Neuronal stem cell (in vitro differentiated cells): Measurements from ENCODE around the gene USP2.

ENCODE experiments used
- DNase-seq: peaks from one replicate; pipeline ENCODE4 v3.0.0-alpha.2; 2013; ENCODE audit warnings: low spot score
- H2AFZ ChIP-seq: one replicate; pipeline ENCODE4 v1.6.1; 2013; ENCODE audit warnings: mild to moderate bottlenecking, low read length, inconsistent platforms
- H2AK5ac ChIP-seq: 2 replicates; pipeline ENCODE4 v1.6.1; 2013; ENCODE audit warnings: low read depth, mild to moderate bottlenecking, inconsistent platforms, low read length, moderate library complexity, mixed read lengths
- H2BK120ac ChIP-seq: 2 replicates; pipeline ENCODE4 v1.6.1; 2013; ENCODE audit warnings: low read depth, mild to moderate bottlenecking, inconsistent platforms, low read length, moderate library complexity, mixed read lengths
- H2BK12ac ChIP-seq: one replicate; pipeline ENCODE4 v1.6.1; 2013; ENCODE audit warnings: low read length, inconsistent platforms
- H2BK15ac ChIP-seq: 2 replicates; pipeline ENCODE4 v1.6.1; 2013; ENCODE audit warnings: mild to moderate bottlenecking, low read length, inconsistent platforms, mixed read lengths
- H2BK5ac ChIP-seq: one replicate; pipeline ENCODE4 v1.6.1; 2013; ENCODE audit warnings: inconsistent platforms, mild to moderate bottlenecking, low read length, moderate library complexity
- H3K14ac ChIP-seq: one replicate; pipeline ENCODE4 v1.6.1; 2013; ENCODE audit warnings: low read length, inconsistent platforms
- H3K18ac ChIP-seq: 2 replicates; pipeline ENCODE4 v1.6.1; 2013; ENCODE audit warnings: low read length, inconsistent platforms
- H3K23ac ChIP-seq: 2 replicates; pipeline ENCODE4 v1.6.1; 2013; ENCODE audit warnings: low read depth, mild to moderate bottlenecking, mixed read lengths, low read length, inconsistent platforms; ENCODE audit not compliant: poor library complexity
- H3K27ac ChIP-seq: replicated peaks from 3 replicates; pipeline ENCODE4 v1.5.1; 2013; ENCODE audit warnings: low read length, inconsistent platforms
- H3K27me3 ChIP-seq, 3 experiments: 2 replicates each; pipeline ENCODE4 v1.6.1; 2013; ENCODE audit warnings: low read length in 3 of 3, mild to moderate bottlenecking in 2 of 3, inconsistent platforms in 1 of 3, low read depth in 1 of 3, mixed read lengths in 1 of 3, moderate library complexity in 1 of 3; ENCODE audit not compliant: control insufficient read depth in 3 of 3, insufficient read depth in 3 of 3
- H3K36me3 ChIP-seq, 2 donors: replicated peaks in 1 of 2; 2 replicates each; pipeline ENCODE4 v1.6.1; 2013; ENCODE audit warnings: low read length in 2 of 2; ENCODE audit not compliant: control insufficient read depth in 2 of 2, insufficient read depth in 2 of 2
- H3K4ac ChIP-seq: 2 replicates; pipeline ENCODE4 v1.6.1; 2013; ENCODE audit warnings: inconsistent platforms, mild to moderate bottlenecking, low read length, moderate library complexity
- H3K4me1 ChIP-seq, 2 donors: 1 replicate in 1 of 2; 2 replicates in 1 of 2; pipeline ENCODE4 v1.6.1; 2013; ENCODE audit warnings: low read length in 2 of 2, low read depth in 1 of 2; ENCODE audit not compliant: control insufficient read depth in 2 of 2, insufficient read depth in 1 of 2
- H3K4me2 ChIP-seq: one replicate; pipeline ENCODE4 v1.6.1; 2013; ENCODE audit warnings: mild to moderate bottlenecking, low read length, inconsistent platforms; ENCODE audit not compliant: insufficient read depth, poor library complexity, severe bottlenecking
- H3K4me3 ChIP-seq, 2 donors: 2 replicates each; pipeline ENCODE4 v1.5.1; 2013; ENCODE audit warnings: low read length in 2 of 2, mild to moderate bottlenecking in 2 of 2, inconsistent platforms in 1 of 2, moderate library complexity in 1 of 2
- H3K79me1 ChIP-seq: one replicate; pipeline ENCODE4 v1.6.1; 2013; ENCODE audit warnings: low read depth, mild to moderate bottlenecking, inconsistent platforms, low read length, moderate library complexity
- H3K9ac ChIP-seq: one replicate; pipeline ENCODE4 v1.6.1; 2013; ENCODE audit warnings: mild to moderate bottlenecking, low read depth, low read length, inconsistent platforms; ENCODE audit not compliant: poor library complexity
- H3K9me3 ChIP-seq, 2 donors: replicated peaks in 1 of 2; 2 replicates each; pipeline versions ENCODE3 to v1.6.1; 2013; ENCODE audit warnings: low read length in 2 of 2, mild to moderate bottlenecking in 2 of 2, inconsistent platforms in 1 of 2, low read depth in 1 of 2, mixed read lengths in 1 of 2, moderate library complexity in 1 of 2; ENCODE audit not compliant: control insufficient read depth in 2 of 2, insufficient read depth in 1 of 2
- H4K8ac ChIP-seq: one replicate; pipeline ENCODE4 v1.6.1; 2013; ENCODE audit warnings: low read depth, mild to moderate bottlenecking, inconsistent platforms, low read length, moderate library complexity
- H4K91ac ChIP-seq: one replicate; pipeline ENCODE4 v1.6.1; 2013; ENCODE audit warnings: low read length, low read depth, mild to moderate bottlenecking, inconsistent platforms; ENCODE audit not compliant: poor library complexity
- WGBS, 2 donors: extraction: QIAGEN DNeasy Blood & Tissue Kit; methylation state at CpG; one replicate each; pipeline ENCODE4 v1.1.7; 2013; ENCODE audit warnings: missing lambda C conversion rate in 2 of 2, mixed read lengths in 1 of 2; ENCODE audit not compliant: insufficient read length in 2 of 2, insufficient replicate concordance in 1 of 2; ENCODE audit errors: extremely low coverage in 2 of 2; 5-methylcytosine and 5-hydroxymethylcytosine counted together

The USP2 gene

DNA sequence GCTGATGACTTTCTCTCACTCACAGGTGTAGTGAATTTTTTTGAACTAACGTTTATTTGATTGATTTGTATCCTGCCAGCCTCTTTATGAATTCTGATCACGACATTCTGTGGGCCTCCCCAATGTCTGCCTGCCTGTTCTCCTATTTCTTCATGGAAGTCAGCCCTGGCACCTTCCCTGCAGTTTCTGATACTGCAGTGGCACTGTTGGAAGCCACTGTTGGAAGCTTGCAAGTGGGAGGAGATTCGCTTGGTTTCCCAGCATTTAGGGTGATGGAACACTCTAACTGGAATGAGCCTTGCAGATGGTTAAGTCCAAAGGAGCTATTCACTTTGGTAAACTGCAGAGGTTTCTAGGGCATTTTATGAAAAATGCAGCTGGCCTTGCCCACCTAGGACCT lies 42.8 kb upstream of the USP2 start:
- no CpG with 5 or more reads among the region's 3 CpGs for WGBS, 2 donors

GRCh38 chr11:119423509-119424254 lies 42.2 kb upstream of the USP2 start:
- H3K4me3 ChIP-seq = peak overlapping the region; percentile 41 to 65
- H3K36me3 ChIP-seq = peaks cover 10 to 16% of the 10 kb centered on the region in 2 donors
- H3K79me1 ChIP-seq = peaks cover 8% of the 10 kb centered on the region
- no peak overlapping the region for H2BK120ac ChIP-seq
- H3K9me3 ChIP-seq = peaks cover 0 to 2% of the 10 kb centered on the region in 2 donors
- no peak overlapping the region for H4K91ac ChIP-seq
- H3K4me1 ChIP-seq = peaks cover 14 to 15% of the 10 kb centered on the region in 2 donors
- peak overlapping the region; percentile 97 for H2AFZ ChIP-seq
- H3K18ac ChIP-seq = peak overlapping the region; percentile 0
- peak overlapping the region; percentile 50 for H3K4me2 ChIP-seq
- H3K14ac ChIP-seq = no peak overlapping the region
- H3K23ac ChIP-seq = no peak overlapping the region
- no peak overlapping the region for H3K27ac ChIP-seq
- peak overlapping the region; percentile 2 for H2AK5ac ChIP-seq
- no peak overlapping the region for H3K9ac ChIP-seq
- no peak overlapping the region for H2BK5ac ChIP-seq
- H3K4ac ChIP-seq = no peak overlapping the region
- no peak overlapping the region for H2BK12ac ChIP-seq
- no peak for DNase-seq
- H3K27me3 ChIP-seq = peaks cover 0 to 32% (median 0%) of the 10 kb centered on the region in 3 experiments
- H4K8ac ChIP-seq = no peak overlapping the region
- no peak overlapping the region for H2BK15ac ChIP-seq
- WGBS, 2 donors = no CpG with 5 or more reads among the region's 14 CpGs

More for the DNA sequence above, 42.8 kb upstream of the USP2 start:
- Histone ChIP-seq H4K8ac (no peak overlapping the region), H3K23ac (no peak overlapping the region), H2BK120ac (no peak overlapping the region), H2BK12ac (no peak overlapping the region), H2BK15ac (no peak overlapping the region), H2BK5ac (no peak overlapping the region), H3K4me3 (no peak overlapping the region), H3K14ac (no peak overlapping the region), H3K4me2 (no peak overlapping the region), H3K27ac (no peak overlapping the region), H3K9me3 (peaks cover 0 to 2% of the 10 kb centered on the region in 2 donors), H3K18ac (no peak overlapping the region), H3K4ac (no peak overlapping the region), H4K91ac (no peak overlapping the region), H3K27me3 (peaks cover 0 to 32% (median 0%) of the 10 kb centered on the region in 3 experiments), H3K79me1 (peaks cover 8% of the 10 kb centered on the region), H2AK5ac (peak overlapping the region; percentile 2), H3K36me3 (peaks cover 5 to 10% of the 10 kb centered on the region in 2 donors), H2AFZ (no peak overlapping the region), H3K9ac (no peak overlapping the region), H3K4me1 (peaks cover 14 to 15% of the 10 kb centered on the region in 2 donors)
- DNase-seq = no peak

DNA sequence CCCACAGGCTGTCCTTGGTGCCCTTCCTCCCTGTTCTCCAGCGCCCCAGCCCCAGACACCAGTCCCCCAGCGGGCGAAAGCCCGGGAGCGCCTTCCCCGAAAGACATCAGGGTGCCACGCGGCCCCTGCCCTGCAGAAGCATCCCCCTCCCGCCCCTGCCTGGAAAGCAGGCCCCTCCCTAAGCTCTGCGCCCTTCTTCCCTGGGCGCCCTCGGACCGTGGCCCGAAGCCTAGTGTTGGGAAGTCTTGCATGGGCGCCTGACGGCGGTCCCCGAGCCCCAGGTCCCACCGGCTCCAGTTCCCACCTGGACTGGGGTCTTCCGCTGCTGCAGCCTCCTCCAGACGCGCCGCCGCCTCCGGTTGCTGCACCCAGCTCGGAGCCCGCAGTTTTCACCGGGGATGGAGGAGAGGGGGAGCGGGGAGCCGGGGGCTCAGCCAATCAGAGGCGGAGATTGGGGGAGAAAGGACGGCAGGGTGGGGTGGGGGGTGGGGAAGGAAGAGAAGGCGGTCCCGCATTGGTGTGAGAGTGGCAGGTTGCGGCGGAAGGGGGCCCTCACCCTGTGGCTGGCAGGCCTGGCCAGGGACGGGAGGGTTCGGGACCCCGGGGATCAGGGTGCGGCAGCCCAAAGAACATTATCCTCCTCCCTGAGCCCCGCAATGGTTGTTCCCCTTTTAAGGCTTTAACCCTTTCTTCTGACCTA lies 41.5 kb upstream of the USP2 start, which contains the start of gene THY1:
Gene THY1 (minus strand): TSS at position 364 of the 700 bp plus-strand sequence. CDS start 2,267 bp downstream, outside the sequence.
- H4K8ac ChIP-seq = no peak within 1 kb of the TSS
- peak within 1 kb of the TSS; percentile 6 for H2BK15ac ChIP-seq
- H2AFZ ChIP-seq = peak within 1 kb of the TSS; percentile 97
- H3K4me3 ChIP-seq = peak within 1 kb of the TSS; percentile 65 to 95
- no peak within 1 kb of the TSS for H2BK120ac ChIP-seq
- H3K23ac ChIP-seq = peak within 1 kb of the TSS; percentile 59
- H3K4me2 ChIP-seq = peak within 1 kb of the TSS; percentile 69
- peak within 1 kb of the TSS; percentile 55 for H2BK5ac ChIP-seq
- peak within 1 kb of the TSS; percentile 42 for H2AK5ac ChIP-seq
- H3K18ac ChIP-seq = peak within 1 kb of the TSS; percentile 81
- H3K4me1 ChIP-seq = peaks cover 14 to 15% of the 10 kb centered on the region in 2 donors
- peaks cover 0 to 32% (median 0%) of the 10 kb centered on the region in 3 experiments for H3K27me3 ChIP-seq
- peak within 1 kb of the TSS; percentile 93 for H3K9ac ChIP-seq
- peak; percentile 67 for DNase-seq
- H3K4ac ChIP-seq = no peak within 1 kb of the TSS
- no peak within 1 kb of the TSS for H4K91ac ChIP-seq
- H2BK12ac ChIP-seq = no peak within 1 kb of the TSS
- H3K36me3 ChIP-seq = peaks cover 10 to 16% of the 10 kb centered on the region in 2 donors
- peaks cover 8% of the 10 kb centered on the region for H3K79me1 ChIP-seq
- no CpG with 5 or more reads among the region's 41 CpGs for WGBS, 2 donors
- H3K27ac ChIP-seq = peak within 1 kb of the TSS; percentile 55
- peak within 1 kb of the TSS; percentile 77 for H3K14ac ChIP-seq
- no peaks in the 10 kb centered on the region for H3K9me3 ChIP-seq
